ENCODE measurements around the gene ARID4B.

The ARID4B gene

GRCh38 chr1:235320521-235321179 is 7.3 kb downstream of the ARID4B start:
- Histone ChIP-seq H3K27ac (replicated peaks) (no peak overlapping the region), H3K27me3 (ENCODE audit: insufficient read depth, poor library complexity, severe bottlenecking) (no peaks in the 10 kb centered on the region), H3K4me3 (replicated peaks; ENCODE audit: insufficient read depth, low read length) (no peak overlapping the region)
- TF ChIP-seq, protein P1, sequence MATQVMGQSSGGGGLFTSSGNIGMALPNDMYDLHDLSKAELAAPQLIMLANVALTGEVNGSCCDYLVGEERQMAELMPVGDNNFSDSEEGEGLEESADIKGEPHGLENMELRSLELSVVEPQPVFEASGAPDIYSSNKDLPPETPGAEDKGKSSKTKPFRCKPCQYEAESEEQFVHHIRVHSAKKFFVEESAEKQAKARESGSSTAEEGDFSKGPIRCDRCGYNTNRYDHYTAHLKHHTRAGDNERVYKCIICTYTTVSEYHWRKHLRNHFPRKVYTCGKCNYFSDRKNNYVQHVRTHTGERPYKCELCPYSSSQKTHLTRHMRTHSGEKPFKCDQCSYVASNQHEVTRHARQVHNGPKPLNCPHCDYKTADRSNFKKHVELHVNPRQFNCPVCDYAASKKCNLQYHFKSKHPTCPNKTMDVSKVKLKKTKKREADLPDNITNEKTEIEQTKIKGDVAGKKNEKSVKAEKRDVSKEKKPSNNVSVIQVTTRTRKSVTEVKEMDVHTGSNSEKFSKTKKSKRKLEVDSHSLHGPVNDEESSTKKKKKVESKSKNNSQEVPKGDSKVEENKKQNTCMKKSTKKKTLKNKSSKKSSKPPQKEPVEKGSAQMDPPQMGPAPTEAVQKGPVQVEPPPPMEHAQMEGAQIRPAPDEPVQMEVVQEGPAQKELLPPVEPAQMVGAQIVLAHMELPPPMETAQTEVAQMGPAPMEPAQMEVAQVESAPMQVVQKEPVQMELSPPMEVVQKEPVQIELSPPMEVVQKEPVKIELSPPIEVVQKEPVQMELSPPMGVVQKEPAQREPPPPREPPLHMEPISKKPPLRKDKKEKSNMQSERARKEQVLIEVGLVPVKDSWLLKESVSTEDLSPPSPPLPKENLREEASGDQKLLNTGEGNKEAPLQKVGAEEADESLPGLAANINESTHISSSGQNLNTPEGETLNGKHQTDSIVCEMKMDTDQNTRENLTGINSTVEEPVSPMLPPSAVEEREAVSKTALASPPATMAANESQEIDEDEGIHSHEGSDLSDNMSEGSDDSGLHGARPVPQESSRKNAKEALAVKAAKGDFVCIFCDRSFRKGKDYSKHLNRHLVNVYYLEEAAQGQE (IDR thresholded peaks at IDR 0.05; ENCODE audit: insufficient replicate concordance, low read depth) = no peak
- no peak for TF ChIP-seq CTCF (IDR thresholded peaks at IDR 0.05; ENCODE audit: insufficient read depth, low read length)
- no peak for TF ChIP-seq POLR2AphosphoS5 (IDR thresholded peaks at IDR 0.05; ENCODE audit: low read depth)
- no peak for TF ChIP-seq SPI1 (IDR thresholded peaks at IDR 0.05; ENCODE audit: borderline replicate concordance, low read depth)
- no peak for TF ChIP-seq GABPA (IDR thresholded peaks at IDR 0.05; ENCODE audit: low read depth)
- no peak for DNase-seq (ENCODE audit: low read depth in 1 of 2, low spot score in 1 of 2)

DNA sequence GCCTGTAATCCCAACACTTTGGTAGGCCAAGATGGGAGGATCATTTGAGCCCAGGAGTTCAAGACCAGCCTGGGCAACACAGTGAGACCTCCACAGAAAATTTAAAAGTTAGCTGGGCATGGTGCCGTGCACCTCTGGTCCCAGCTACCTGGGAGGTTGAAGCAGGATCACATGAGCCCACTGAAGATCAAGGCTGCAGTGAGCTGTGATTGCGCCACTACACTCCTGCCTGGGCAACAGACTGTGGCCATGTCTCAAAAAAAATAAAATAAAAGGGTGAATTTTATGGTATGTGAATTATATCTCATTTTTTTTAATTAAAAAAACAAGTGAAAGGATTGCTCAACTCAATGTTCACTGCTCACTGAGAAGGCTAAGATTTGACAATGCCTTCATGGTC is 8.7 kb downstream of the ARID4B start:
- H3K4me3 ChIP-seq (replicated peaks; ENCODE audit: insufficient read depth, low read length) = no peak overlapping the region
- no peak for DNase-seq (ENCODE audit: low read depth in 1 of 2, low spot score in 1 of 2)
- no peaks in the 10 kb centered on the region for H3K27me3 ChIP-seq (ENCODE audit: insufficient read depth, poor library complexity, severe bottlenecking)
- TF ChIP-seq GABPA (IDR thresholded peaks at IDR 0.05; ENCODE audit: low read depth) (no peak), POLR2AphosphoS5 (IDR thresholded peaks at IDR 0.05; ENCODE audit: low read depth) (no peak), CTCF (IDR thresholded peaks at IDR 0.05; ENCODE audit: insufficient read depth, low read length) (no peak), SPI1 (IDR thresholded peaks at IDR 0.05; ENCODE audit: borderline replicate concordance, low read depth) (no peak)
- TF ChIP-seq, protein P1 (IDR thresholded peaks at IDR 0.05; ENCODE audit: insufficient replicate concordance, low read depth) = no peak
- no peak overlapping the region for H3K27ac ChIP-seq (replicated peaks)

DNA sequence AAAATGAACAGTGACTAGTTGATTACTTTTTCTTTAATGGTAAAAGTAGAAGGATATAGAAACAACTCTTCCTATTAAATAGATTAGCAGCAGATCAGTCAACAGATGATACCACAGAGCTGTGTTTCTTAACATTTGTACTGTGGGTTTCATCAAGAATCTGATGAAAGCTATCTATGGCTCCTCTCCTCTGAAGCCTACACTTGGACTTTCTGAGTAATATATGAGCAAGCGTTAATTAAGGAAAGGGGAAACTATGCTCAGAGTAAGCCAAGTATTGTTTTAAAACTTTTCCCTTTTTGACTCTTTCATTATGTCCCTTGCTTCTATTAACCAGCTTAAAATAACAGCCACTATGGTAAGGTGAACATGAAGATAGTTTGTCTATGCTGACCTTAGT is 10.8 kb downstream of the ARID4B start:
- no peak for DNase-seq (ENCODE audit: low read depth in 1 of 2, low spot score in 1 of 2)
- H3K27ac ChIP-seq (replicated peaks) = no peak overlapping the region
- no peaks in the 10 kb centered on the region for H3K27me3 ChIP-seq (ENCODE audit: insufficient read depth, poor library complexity, severe bottlenecking)
- TF ChIP-seq GABPA (IDR thresholded peaks at IDR 0.05; ENCODE audit: low read depth) (no peak), SPI1 (IDR thresholded peaks at IDR 0.05; ENCODE audit: borderline replicate concordance, low read depth) (no peak), POLR2AphosphoS5 (IDR thresholded peaks at IDR 0.05; ENCODE audit: low read depth) (no peak), CTCF (IDR thresholded peaks at IDR 0.05; ENCODE audit: insufficient read depth, low read length) (no peak)
- TF ChIP-seq, protein P1 (IDR thresholded peaks at IDR 0.05; ENCODE audit: insufficient replicate concordance, low read depth) = no peak
- H3K4me3 ChIP-seq (replicated peaks; ENCODE audit: insufficient read depth, low read length) = no peak overlapping the region
